ENCODE measurements around the gene ITPR2.

GRCh38 chr12:26622601-26623000, 210.4 kb downstream of the ITPR2 start:
- no peak for TF ChIP-seq CTCF (IDR thresholded peaks at IDR 0.05)
- no peak for TF ChIP-seq POLR2A (IDR thresholded peaks at IDR 0.05)

All from lower leg skin (tissue), 3 donors.